Mesothelial cell of epicardium (in vitro differentiated cells): ENCODE results near the gene PIK3IP1. TPM values are rescaled to one million over a fixed set of nuclear protein-coding genes. Genes with fewer than 3 reads are reported as not detected.

Source experiments
- DNase-seq, 2 experiments: peaks; one replicate each; pipeline ENCODE4 v3.0.0; 2021; ENCODE audit warnings: low spot score in 2 of 2; ENCODE audit not compliant: unreplicated experiment in 2 of 2
- H3K27ac Mint-ChIP-seq: 2 replicates; pipeline ENCODE4 v1.8.0; 2021; ENCODE audit warnings: mixed read lengths
- H3K27me3 Mint-ChIP-seq: 2 replicates; pipeline ENCODE4 v1.8.0; 2021; ENCODE audit warnings: low read depth, mixed read lengths
- H3K36me3 Mint-ChIP-seq: 2 replicates; pipeline ENCODE4 v1.8.0; 2021; ENCODE audit warnings: mixed read lengths
- H3K4me1 Mint-ChIP-seq: 2 replicates; pipeline ENCODE4 v1.8.0; 2021; ENCODE audit warnings: mixed read lengths
- H3K4me3 Mint-ChIP-seq: 2 replicates; pipeline ENCODE4 v1.8.0; 2021; ENCODE audit warnings: mild to moderate bottlenecking, moderate library complexity, mixed read lengths
- H3K9me3 Mint-ChIP-seq: 2 replicates; pipeline ENCODE4 v1.8.0; 2021; ENCODE audit warnings: mixed read lengths
- CTCF ChIP-seq: fragments of 200-600 bp; sonication (generic); IDR thresholded peaks from one replicate; pipeline ENCODE4 v1.5.0; 2021; ENCODE audit warnings: antibody characterized with exemption; ENCODE audit not compliant: unreplicated experiment
- total RNA-seq: library from RNA; stranded (reverse); gene quantifications from 3 replicates; pipeline ENCODE4 v1.2.1, GENCODE V29; 2021

PIK3IP1 gene
- total RNA-seq: 16.9 to 19.1 TPM (median 17.4 TPM) in 3 replicates

- H3K4me1 Mint-ChIP-seq: peaks cover 51% of the 10 kb centered on the region
- H3K4me3 Mint-ChIP-seq: peak within 1 kb of the TSS; percentile 84
- peaks cover 6% of the 10 kb centered on the region for H3K36me3 Mint-ChIP-seq
- peak in 1 of 2 experiments; percentile 76 for DNase-seq
- H3K27me3 Mint-ChIP-seq: no peaks in the 10 kb centered on the region
- H3K9me3 Mint-ChIP-seq: no peaks in the 10 kb centered on the region
- H3K27ac Mint-ChIP-seq: peak within 1 kb of the TSS; percentile 92
- TF ChIP-seq CTCF: no peak
Measured at GRCh38 chr22:31292236-31292989, at the start of gene PIK3IP1. PIK3IP1 (minus strand) TSS chr22:31292488; CDS start chr22:31292344, 144 bp downstream.

- TF ChIP-seq CTCF: no peak
- Mint-ChIP-seq H3K36me3 (peaks cover 12% of the 10 kb centered on the region), H3K4me1 (peaks cover 55% of the 10 kb centered on the region), H3K9me3 (no peaks in the 10 kb centered on the region), H3K27me3 (no peaks in the 10 kb centered on the region), H3K4me3 (peak overlapping the region; percentile 74), H3K27ac (peak overlapping the region; percentile 96)
- no peak for DNase-seq
Measured at GRCh38 chr22:31341386-31342088, 49.2 kb upstream of the PIK3IP1 start.

GRCh38 chr22:31340765-31341247, 48.5 kb upstream of the PIK3IP1 start:
- Mint-ChIP-seq H3K4me3 (no peak overlapping the region), H3K9me3 (no peaks in the 10 kb centered on the region), H3K4me1 (peaks cover 55% of the 10 kb centered on the region), H3K36me3 (peaks cover 17% of the 10 kb centered on the region), H3K27me3 (no peaks in the 10 kb centered on the region), H3K27ac (peak overlapping the region; percentile 56)
- TF ChIP-seq CTCF: no peak
- DNase-seq: no peak

- Mint-ChIP-seq H3K27ac (peak overlapping the region; percentile 6), H3K4me3 (no peak overlapping the region), H3K4me1 (peaks cover 55% of the 10 kb centered on the region), H3K36me3 (peaks cover 18% of the 10 kb centered on the region), H3K9me3 (no peaks in the 10 kb centered on the region), H3K27me3 (no peaks in the 10 kb centered on the region)
- no peak for DNase-seq
- TF ChIP-seq CTCF: no peak
Measured at GRCh38 chr22:31340360-31340759, 48.1 kb upstream of the PIK3IP1 start.

- no peak for DNase-seq
- Mint-ChIP-seq H3K27ac (peak overlapping the region; percentile 37), H3K27me3 (no peaks in the 10 kb centered on the region), H3K4me3 (no peak overlapping the region), H3K36me3 (peaks cover 28% of the 10 kb centered on the region), H3K9me3 (no peaks in the 10 kb centered on the region), H3K4me1 (peaks cover 48% of the 10 kb centered on the region)
- no peak for TF ChIP-seq CTCF
Measured at GRCh38 chr22:31339148-31339832, 47.0 kb upstream of the PIK3IP1 start.
